Tibial nerve (tissue), 3 donors: ENCODE measurements around the gene KCNMA1.

Experiments
- CTCF ChIP-seq, 5 experiments: fragments of 200-600 bp in 3 of 5; fragments of 450-650 bp in 2 of 5; sonication (generic) in 3 of 5; IDR thresholded peaks; one replicate each; pipeline ENCODE4 v1.5.1; 2016 to 2019; ENCODE audit warnings: antibody characterized with exemption in 5 of 5, mild to moderate bottlenecking in 3 of 5, moderate library complexity in 2 of 5
- POLR2A ChIP-seq, 2 donors: fragments of 450-650 bp; IDR thresholded peaks; one replicate each; pipeline ENCODE4 v1.6.1; 2017; ENCODE audit warnings: antibody characterized with exemption in 2 of 2, mild to moderate bottlenecking in 2 of 2, moderate library complexity in 2 of 2

DNA sequence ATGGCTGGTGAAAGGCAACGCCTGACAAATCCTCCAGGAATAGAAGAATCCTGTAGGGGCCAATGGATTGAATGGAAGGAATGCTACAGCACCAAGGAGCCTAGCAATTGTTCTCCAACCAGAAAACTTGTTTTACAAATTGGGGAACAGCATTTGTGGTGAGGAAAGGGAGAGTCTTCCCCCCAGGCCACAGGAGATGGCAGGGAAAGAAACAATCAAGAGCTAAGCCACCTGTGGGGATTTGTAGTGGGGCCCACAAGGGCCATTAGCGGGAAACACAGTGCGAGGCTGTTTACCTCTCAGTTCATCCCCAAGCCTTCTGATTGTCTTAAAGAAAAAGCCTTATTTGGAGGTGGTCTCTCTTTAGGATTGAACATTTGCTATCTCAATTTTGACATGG, 48.5 kb upstream of the KCNMA1 start:
- no peak for TF ChIP-seq CTCF (IDR thresholded peaks at IDR 0.05)
- TF ChIP-seq POLR2A (IDR thresholded peaks at IDR 0.05): no peak
